ENCODE results near the gene CDH8. TPM values are rescaled to one million over a fixed set of nuclear protein-coding genes. Genes with fewer than 3 reads are reported as not detected.

CDH8 gene
- total and polyA plus RNA-seq, 2 experiments from 2014 or later: 7.4 to 14.3 TPM

DNA sequence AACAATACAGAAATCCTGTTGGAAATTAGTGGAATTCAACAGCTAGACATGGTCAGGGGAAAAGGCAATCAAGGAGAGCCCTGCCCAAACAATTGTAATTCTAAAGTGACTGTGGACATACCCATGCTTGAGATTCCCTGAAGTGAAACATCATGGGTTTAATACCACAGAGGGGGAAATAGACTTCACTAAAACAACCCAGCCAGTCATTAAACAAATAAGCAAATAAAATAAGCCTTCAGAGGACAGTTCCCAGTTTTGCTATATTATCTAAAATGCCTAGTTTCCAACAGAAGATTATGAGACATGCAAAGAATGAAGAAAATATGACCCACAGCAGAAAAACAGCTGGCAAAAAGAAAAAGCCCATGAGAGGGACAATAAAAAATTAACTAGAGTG is 376.3 kb downstream of the CDH8 start:
- no peak overlapping the region for H3K4me3 ChIP-seq
- H3K9me3 ChIP-seq (ENCODE audit: low read depth): no peaks in the 10 kb centered on the region
- no peak overlapping the region for H3K27ac ChIP-seq
- H3K4me1 ChIP-seq (ENCODE audit: low read depth): no peaks in the 10 kb centered on the region
- H3K36me3 ChIP-seq: no peaks in the 10 kb centered on the region
- no peak for DNase-seq (ENCODE audit: low read depth in 1 of 2, low spot score in 1 of 2)
- no peaks in the 10 kb centered on the region for H3K27me3 ChIP-seq
- TF ChIP-seq, protein P1, sequence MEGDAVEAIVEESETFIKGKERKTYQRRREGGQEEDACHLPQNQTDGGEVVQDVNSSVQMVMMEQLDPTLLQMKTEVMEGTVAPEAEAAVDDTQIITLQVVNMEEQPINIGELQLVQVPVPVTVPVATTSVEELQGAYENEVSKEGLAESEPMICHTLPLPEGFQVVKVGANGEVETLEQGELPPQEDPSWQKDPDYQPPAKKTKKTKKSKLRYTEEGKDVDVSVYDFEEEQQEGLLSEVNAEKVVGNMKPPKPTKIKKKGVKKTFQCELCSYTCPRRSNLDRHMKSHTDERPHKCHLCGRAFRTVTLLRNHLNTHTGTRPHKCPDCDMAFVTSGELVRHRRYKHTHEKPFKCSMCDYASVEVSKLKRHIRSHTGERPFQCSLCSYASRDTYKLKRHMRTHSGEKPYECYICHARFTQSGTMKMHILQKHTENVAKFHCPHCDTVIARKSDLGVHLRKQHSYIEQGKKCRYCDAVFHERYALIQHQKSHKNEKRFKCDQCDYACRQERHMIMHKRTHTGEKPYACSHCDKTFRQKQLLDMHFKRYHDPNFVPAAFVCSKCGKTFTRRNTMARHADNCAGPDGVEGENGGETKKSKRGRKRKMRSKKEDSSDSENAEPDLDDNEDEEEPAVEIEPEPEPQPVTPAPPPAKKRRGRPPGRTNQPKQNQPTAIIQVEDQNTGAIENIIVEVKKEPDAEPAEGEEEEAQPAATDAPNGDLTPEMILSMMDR (IDR thresholded peaks at IDR 0.05; ENCODE audit: low read depth, low read length): no peak

DNA sequence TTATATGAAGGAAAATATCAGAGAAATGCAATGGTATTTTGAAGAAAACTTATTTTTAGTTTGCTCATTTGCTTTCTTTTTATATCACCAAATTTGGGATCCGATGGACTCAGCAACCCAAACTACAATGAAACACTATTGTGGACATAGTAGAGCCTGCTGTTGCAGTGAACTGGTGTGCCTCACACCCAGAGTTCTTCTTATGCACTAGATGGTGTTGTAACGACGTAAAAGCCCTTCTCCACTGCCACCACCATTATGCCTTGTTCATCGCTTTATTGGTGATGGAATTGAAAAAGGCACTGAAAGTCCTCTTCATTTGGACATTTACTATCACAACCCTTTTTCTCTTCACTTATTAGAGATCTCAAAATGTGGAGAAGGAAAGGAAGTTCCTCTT is 381.3 kb downstream of the CDH8 start:
- Histone ChIP-seq H3K27ac (no peak overlapping the region), H3K9me3 (ENCODE audit: low read depth) (no peaks in the 10 kb centered on the region), H3K4me1 (ENCODE audit: low read depth) (no peaks in the 10 kb centered on the region), H3K36me3 (no peaks in the 10 kb centered on the region), H3K4me3 (no peak overlapping the region), H3K27me3 (no peaks in the 10 kb centered on the region)
- TF ChIP-seq, protein P1 (IDR thresholded peaks at IDR 0.05; ENCODE audit: low read depth, low read length): no peak
- no peak for DNase-seq (ENCODE audit: low read depth in 1 of 2, low spot score in 1 of 2)

DNA sequence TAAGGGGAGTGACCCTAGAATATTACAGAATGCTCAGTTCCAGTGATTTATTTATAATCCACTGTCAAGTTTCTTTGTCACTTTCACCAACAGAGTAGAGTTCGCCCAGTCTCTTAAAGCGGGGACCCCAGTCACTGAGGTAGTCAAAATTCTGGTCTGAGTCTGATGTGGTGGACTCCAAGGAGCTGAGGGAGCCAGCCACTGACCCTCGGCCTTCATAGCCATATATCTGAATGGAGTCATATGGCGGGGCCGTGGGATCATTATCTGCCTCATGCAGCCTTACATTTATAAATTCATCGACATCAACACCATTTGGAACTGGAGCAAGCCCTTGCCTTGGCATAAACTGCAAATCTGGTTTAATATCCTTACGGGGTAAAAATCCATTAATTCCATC is 382.7 kb downstream of the CDH8 start:
- no peaks in the 10 kb centered on the region for H3K36me3 ChIP-seq
- H3K27ac ChIP-seq: no peak overlapping the region
- no peaks in the 10 kb centered on the region for H3K27me3 ChIP-seq
- H3K4me3 ChIP-seq: no peak overlapping the region
- no peaks in the 10 kb centered on the region for H3K9me3 ChIP-seq (ENCODE audit: low read depth)
- TF ChIP-seq, protein P1 (IDR thresholded peaks at IDR 0.05; ENCODE audit: low read depth, low read length): no peak
- no peak for DNase-seq (ENCODE audit: low read depth in 1 of 2, low spot score in 1 of 2)
- no peaks in the 10 kb centered on the region for H3K4me1 ChIP-seq (ENCODE audit: low read depth)

DNA sequence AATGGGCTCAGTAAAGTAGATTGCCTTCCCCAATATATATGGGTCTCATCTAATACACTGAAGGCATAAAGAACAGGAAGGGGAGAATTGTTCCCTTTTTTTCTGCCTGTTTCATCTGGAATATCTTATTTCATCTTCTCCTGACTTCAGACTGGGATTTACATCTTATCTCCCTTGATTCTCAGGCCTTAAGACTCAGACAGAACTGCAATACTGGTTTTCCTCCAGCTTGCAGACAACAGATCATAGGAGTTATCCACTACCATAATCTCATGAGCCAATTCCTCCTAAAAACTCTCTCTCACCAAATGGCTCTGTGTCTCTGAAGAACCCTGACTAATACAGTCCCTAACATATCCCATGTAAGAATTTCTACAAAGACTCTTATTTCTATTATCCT is 390.7 kb downstream of the CDH8 start:
- Histone ChIP-seq H3K36me3 (no peaks in the 10 kb centered on the region), H3K27ac (no peak overlapping the region), H3K4me1 (ENCODE audit: low read depth) (no peaks in the 10 kb centered on the region), H3K27me3 (no peaks in the 10 kb centered on the region), H3K4me3 (no peak overlapping the region), H3K9me3 (ENCODE audit: low read depth) (no peaks in the 10 kb centered on the region)
- DNase-seq (ENCODE audit: low read depth in 1 of 2, low spot score in 1 of 2): no peak
- TF ChIP-seq, protein P1 (IDR thresholded peaks at IDR 0.05; ENCODE audit: low read depth, low read length): no peak

DNA sequence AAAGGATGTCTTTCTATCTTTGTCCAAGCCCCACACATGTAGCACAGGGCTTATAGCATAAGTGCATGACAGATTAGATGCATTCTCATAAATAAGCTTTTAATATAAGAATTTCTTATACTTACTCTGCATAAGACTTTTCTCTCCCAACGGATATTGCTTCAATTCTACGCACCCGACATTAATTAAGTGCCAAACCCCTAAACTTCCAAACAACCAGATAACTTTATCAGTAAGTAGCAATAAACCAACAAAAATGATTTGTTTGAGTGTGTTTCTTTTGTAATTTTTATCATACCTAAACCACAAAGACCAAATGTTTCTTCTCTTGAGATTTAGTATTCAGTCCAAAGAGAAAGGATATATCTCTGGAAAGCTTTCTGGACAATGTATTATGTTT is 391.5 kb downstream of the CDH8 start:
- Histone ChIP-seq H3K4me3 (no peak overlapping the region), H3K27ac (no peak overlapping the region), H3K4me1 (ENCODE audit: low read depth) (no peaks in the 10 kb centered on the region), H3K36me3 (no peaks in the 10 kb centered on the region), H3K9me3 (ENCODE audit: low read depth) (no peaks in the 10 kb centered on the region), H3K27me3 (no peaks in the 10 kb centered on the region)
- TF ChIP-seq, protein P1 (IDR thresholded peaks at IDR 0.05; ENCODE audit: low read depth, low read length): no peak
- DNase-seq (ENCODE audit: low read depth in 1 of 2, low spot score in 1 of 2): no peak

Measured in cardiac muscle cell (in vitro differentiated cells and primary cell).